A549 (cell line): ENCODE measurements around the gene PHEX.

Experiments
- CTCF ChIP-seq: fragments of >200 bp; sonication (Bioruptor Twin); formaldehyde crosslinking; IDR thresholded peaks from 3 replicates; pipeline ENCODE4 v1.5.1; 2016
- KDM1A ChIP-seq: fragments of 200-600 bp; sonication (generic); IDR thresholded peaks from 2 replicates; pipeline ENCODE4 v1.6.1; 2016; ENCODE audit warnings: low read depth, mild to moderate bottlenecking
- POLR2A ChIP-seq: IDR thresholded peaks from 2 replicates; pipeline ENCODE4 v1.6.1; 2012; ENCODE audit warnings: mild to moderate bottlenecking, low read length
- RAD21 ChIP-seq, 2 experiments: fragments of >200 bp in 1 of 2; sonication (Bioruptor Twin) in 1 of 2; formaldehyde crosslinking in 1 of 2; IDR thresholded peaks in 1 of 2; conservative IDR thresholded peaks in 1 of 2; 2 replicates in 1 of 2; 3 replicates in 1 of 2; pipeline ENCODE4 v1.6.1; 2012 to 2018; ENCODE audit warnings: inconsistent platforms in 1 of 2

GRCh38 chrX:22193851-22194659 is 161.9 kb downstream of the PHEX start:
- no peak for TF ChIP-seq POLR2A
- TF ChIP-seq RAD21 (conservative IDR thresholded peaks at IDR 0.05 in 1 of 2, IDR thresholded peaks at IDR 0.05 in 1 of 2), result no peak
- no peak for TF ChIP-seq CTCF
- no peak for TF ChIP-seq KDM1A
